HepG2 (cell line): ENCODE results near the gene ARHGEF9. TPM values are rescaled to one million over a fixed set of nuclear protein-coding genes. Genes with fewer than 3 reads are reported as not detected.

Experiments
- ATAC-seq: fragments of 200-7000 bp; cut with Tn5 transposase; 3 replicates; pipeline ENCODE4 v1.9.1; 2020; ENCODE audit warnings: mild to moderate bottlenecking, moderate library complexity
- BruUV-seq: library from RNA; stranded (reverse); fragments of 400-500 nt; replicated peaks from 2 replicates; lab custom pipeline; 2021; lab: Mats Ljungman, UMichigan
- CTCF ChIA-PET: fragments of 300-600 bp; formaldehyde crosslinking; extraction: SDS; loops from one replicate; lab custom pipeline; 2021; ENCODE audit warnings: low total read pairs, inconsistent platforms, low intra/inter-chr PET ratio; lab: Yijun Ruan, JAX
- POLR2A ChIA-PET: fragments of 350-600 bp; sonication (Branson Sonifier 250); formaldehyde crosslinking; loops from one replicate; lab custom pipeline; 2020; ENCODE audit warnings: antibody characterized with exemption, inconsistent platforms; lab: Yijun Ruan, JAX
- DNase-seq: peaks from one replicate; pipeline ENCODE4 v3.0.0-alpha.2; 2015; ENCODE audit warnings: low spot score
- FAIRE-seq: peaks from 3 replicates; lab custom pipeline; 2011; peaks lifted over from hg19 to GRCh38; lab: Jason Lieb, UNC
- H2AFZ ChIP-seq: one replicate; pipeline ENCODE4 v1.6.1; 2011; ENCODE audit warnings: low read length, inconsistent platforms
- H3K27ac ChIP-seq: fragments of 300-600 bp; 3 replicates; pipeline ENCODE4 v1.8.0; 2011; ENCODE audit warnings: mixed run types, mild to moderate bottlenecking, mixed read lengths, low read length, inconsistent platforms; ENCODE audit not compliant: insufficient read depth; ENCODE audit errors: extremely low read length
- H3K27me3 ChIP-seq, 2 experiments: fragments of 200-600 bp in 1 of 2; 2 replicates in 1 of 2; 3 replicates in 1 of 2; pipeline versions ENCODE4 v1.6.0 to v1.8.0; 2011; ENCODE audit warnings: low read length in 2 of 2, mild to moderate bottlenecking in 2 of 2, moderate library complexity in 2 of 2, inconsistent platforms in 1 of 2; ENCODE audit not compliant: insufficient read depth in 2 of 2, control insufficient read depth in 1 of 2
- H3K36me3 ChIP-seq, 2 experiments: fragments of 200-600 bp in 1 of 2; replicated peaks in 1 of 2; 2 replicates in 1 of 2; 3 replicates in 1 of 2; pipeline versions ENCODE4 v1.5.1 to v1.8.0; 2011; ENCODE audit warnings: low read length in 2 of 2, inconsistent platforms in 1 of 2; ENCODE audit not compliant: insufficient read depth in 2 of 2, control insufficient read depth in 1 of 2
- H3K4me1 ChIP-seq: 2 replicates; pipeline ENCODE4 v1.5.1; 2012; ENCODE audit warnings: low read length, inconsistent platforms; ENCODE audit not compliant: insufficient read depth
- H3K4me2 ChIP-seq: 2 replicates; pipeline ENCODE4 v1.6.0; 2011; ENCODE audit warnings: low read depth, low read length, inconsistent platforms
- H3K4me3 ChIP-seq, 3 experiments: fragments of 200-600 bp in 1 of 3; sonication (generic), shearing (Covaris generic) in 1 of 3; replicated peaks in 1 of 3; 2 replicates each; pipeline ENCODE4 v1.5.1; 2011 to 2016; ENCODE audit warnings: low read length in 3 of 3, inconsistent platforms in 2 of 3, low read depth in 2 of 3, mild to moderate bottlenecking in 2 of 3, control low read depth in 1 of 3, mixed read lengths in 1 of 3; ENCODE audit not compliant: insufficient read depth in 1 of 3
- H3K79me2 ChIP-seq: one replicate; pipeline ENCODE4 v1.6.1; 2011; ENCODE audit warnings: low read length, inconsistent platforms; ENCODE audit not compliant: insufficient read depth
- H3K9ac ChIP-seq: 2 replicates; pipeline ENCODE4 v1.6.0; 2011; ENCODE audit warnings: mild to moderate bottlenecking, low read depth, low read length, inconsistent platforms; ENCODE audit not compliant: insufficient read depth
- H3K9me3 ChIP-seq: 2 replicates; pipeline ENCODE4 v1.5.1; 2012; ENCODE audit warnings: mild to moderate bottlenecking, low read length
- H4K20me1 ChIP-seq: 2 replicates; pipeline ENCODE4 v1.6.0; 2011; ENCODE audit warnings: inconsistent platforms, mild to moderate bottlenecking, low read length, moderate library complexity; ENCODE audit not compliant: insufficient read depth
- FOXJ3 ChIP-seq: sonication (generic); formaldehyde crosslinking; IDR thresholded peaks from 2 replicates; pipeline ENCODE4 v1.4.0; 2020; ENCODE audit warnings: missing genetic modification reagents, mild to moderate bottlenecking, borderline replicate concordance
- HIVEP1 ChIP-seq: sonication (generic); formaldehyde crosslinking; IDR thresholded peaks from 2 replicates; pipeline ENCODE4 v1.4.0; 2020; ENCODE audit warnings: mild to moderate bottlenecking, missing genetic modification reagents
- KLF13 ChIP-seq: sonication (generic); formaldehyde crosslinking; IDR thresholded peaks from 2 replicates; pipeline ENCODE4 v1.4.0; 2020; ENCODE audit warnings: mild to moderate bottlenecking, missing genetic modification reagents
- MTF1 ChIP-seq: sonication (generic); formaldehyde crosslinking; IDR thresholded peaks from 2 replicates; pipeline ENCODE4 v1.5.0; 2020; ENCODE audit warnings: missing genetic modification reagents
- NFE2L1 ChIP-seq: sonication (generic); formaldehyde crosslinking; IDR thresholded peaks from 2 replicates; pipeline ENCODE4 v1.4.0; 2020; ENCODE audit warnings: missing genetic modification reagents, mild to moderate bottlenecking, borderline replicate concordance
- SMAD3 ChIP-seq: sonication (generic); formaldehyde crosslinking; IDR thresholded peaks from 2 replicates; pipeline ENCODE4 v1.4.0; 2020; ENCODE audit warnings: missing genetic modification reagents
- SNRNP70 ChIP-seq: fragments of 200-400 bp; formaldehyde crosslinking; IDR thresholded peaks from 2 replicates; pipeline ENCODE4 v1.6.1; 2017; ENCODE audit warnings: mild to moderate bottlenecking, low read depth, low read length, moderate library complexity
- SRSF9 ChIP-seq: fragments of 200-400 bp; formaldehyde crosslinking; IDR thresholded peaks from 2 replicates; pipeline ENCODE4 v1.6.1; 2018; ENCODE audit warnings: borderline replicate concordance, mild to moderate bottlenecking, low read depth, low read length; ENCODE audit not compliant: insufficient read depth, poor library complexity, severe bottlenecking
- TSC22D2 ChIP-seq: sonication (generic); formaldehyde crosslinking; IDR thresholded peaks from 2 replicates; pipeline ENCODE4 v1.5.1; 2020; ENCODE audit warnings: missing genetic modification reagents, mild to moderate bottlenecking, borderline replicate concordance
- ZNF234 ChIP-seq: sonication (generic); formaldehyde crosslinking; conservative IDR thresholded peaks from 2 replicates; pipeline ENCODE4 v1.5.1; 2020; ENCODE audit warnings: mild to moderate bottlenecking, missing genetic modification reagents
- ZNF251 ChIP-seq: sonication (generic); formaldehyde crosslinking; IDR thresholded peaks from 2 replicates; pipeline ENCODE4 v1.9.0; 2021; ENCODE audit warnings: mild to moderate bottlenecking, missing genetic modification reagents
- ZNF296 ChIP-seq: sonication (generic); formaldehyde crosslinking; conservative IDR thresholded peaks from 2 replicates; pipeline ENCODE4 v1.5.0; 2020; ENCODE audit warnings: mild to moderate bottlenecking, missing genetic modification reagents
- ZNF343 ChIP-seq: sonication (generic); formaldehyde crosslinking; IDR thresholded peaks from 2 replicates; pipeline ENCODE4 v1.4.0; 2020; ENCODE audit warnings: mild to moderate bottlenecking, missing genetic modification reagents
- ZNF484 ChIP-seq: sonication (generic); formaldehyde crosslinking; IDR thresholded peaks from 2 replicates; pipeline ENCODE4 v1.5.1; 2020; ENCODE audit warnings: mild to moderate bottlenecking, low read depth, missing genetic modification reagents, borderline replicate concordance
- ZNF569 ChIP-seq: sonication (generic); formaldehyde crosslinking; IDR thresholded peaks from 2 replicates; pipeline ENCODE4 v1.5.0; 2020; ENCODE audit warnings: mild to moderate bottlenecking, missing genetic modification reagents, moderate library complexity, borderline replicate concordance
- ZNF674 ChIP-seq: sonication (generic); formaldehyde crosslinking; IDR thresholded peaks from 2 replicates; pipeline ENCODE4 v1.5.0; 2020; ENCODE audit warnings: low read depth, mild to moderate bottlenecking, missing genetic modification reagents
- ZNF703 ChIP-seq: sonication (generic); formaldehyde crosslinking; IDR thresholded peaks from 2 replicates; pipeline ENCODE4 v1.5.1; 2020; ENCODE audit warnings: missing genetic modification reagents, mild to moderate bottlenecking, moderate library complexity, borderline replicate concordance
- in situ Hi-C: cut with HindIII; loops from 2 replicates; pipeline ENCODE4 v1.10.0; 2017; ENCODE audit warnings: low pct_unique_long_range_greater_than_20kb; ENCODE audit not compliant: extremely low pct_ligation_motif_present
- intact Hi-C: fragments of 100-400 bp; cut with micrococcal nuclease; formaldehyde crosslinking; loops from one replicate; pipeline ENCODE4 v1.10.0; 2022; ENCODE audit not compliant: unreplicated experiment
- polyA plus RNA-seq, 8 experiments: library from polyadenylated mRNA; depleted of rRNA in 3 of 8; stranded (reverse) in 7 of 8; unstranded in 1 of 8; fragments of >200 nt; fragmentation: Illumina TruSeq in 4 of 8; extraction: Trizol in 4 of 8; gene quantifications; 2 replicates each; pipeline versions ENCODE4 v1.2.1 to v1.2.3, GENCODE V29; 2011 to 2016; ENCODE audit warnings: low read depth in 4 of 8, missing spikeins in 1 of 8, mixed read lengths in 1 of 8; ENCODE audit not compliant: insufficient read depth in 1 of 8
- total RNA-seq, 5 experiments: library from RNA; depleted of rRNA; stranded (reverse); fragments of >200 nt; fragmentation: Illumina TruSeq; extraction: Trizol; gene quantifications; 2 replicates each; pipeline ENCODE4 v1.2.3, GENCODE V29; 2016; ENCODE audit warnings: low read depth in 1 of 5
- TF ChIP-seq, protein P1 (sequence below): sonication (generic); formaldehyde crosslinking; IDR thresholded peaks from 2 replicates; pipeline ENCODE4 v1.4.0; 2020; ENCODE audit warnings: missing genetic modification reagents
- TF ChIP-seq, protein P2 (sequence below): sonication (generic); formaldehyde crosslinking; IDR thresholded peaks from 2 replicates; pipeline ENCODE4 v1.4.0; 2020; ENCODE audit warnings: missing genetic modification reagents, borderline replicate concordance

Gene ARHGEF9
- total and polyA plus RNA-seq, 2 of the 13 experiments (the other 11 are each of a cell fraction or from before 2014, with no cell fraction given): 0.91 to 1.8 TPM

DNA sequence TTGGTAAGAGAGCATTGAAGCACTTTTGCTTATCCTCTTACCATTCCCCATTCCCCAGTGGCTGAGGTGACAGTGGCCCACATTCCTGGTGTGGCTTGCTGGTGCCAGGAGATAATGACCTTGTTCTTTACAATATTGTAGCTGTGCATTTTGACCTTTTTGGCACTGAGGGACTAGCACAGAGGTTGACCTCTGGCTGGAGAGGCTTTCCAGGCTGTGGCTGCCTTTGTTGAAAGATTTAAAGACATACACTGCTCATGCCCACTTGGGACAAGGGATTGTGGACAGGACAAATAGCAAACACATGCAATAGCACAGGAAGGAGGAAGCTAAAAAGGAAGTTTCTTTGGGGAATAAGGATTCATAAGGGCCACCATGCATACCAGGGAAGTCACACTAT is 65.4 kb downstream of the ARHGEF9 start:
- Histone ChIP-seq H4K20me1 (no peaks in the 10 kb centered on the region), H3K4me3 (no peak overlapping the region), H3K79me2 (no peaks in the 10 kb centered on the region), H3K27ac (no peak overlapping the region), H3K9me3 (no peaks in the 10 kb centered on the region), H2AFZ (no peak overlapping the region), H3K4me1 (no peaks in the 10 kb centered on the region), H3K27me3 (no peaks in the 10 kb centered on the region), H3K9ac (no peak overlapping the region), H3K4me2 (no peak overlapping the region), H3K36me3 (no peaks in the 10 kb centered on the region)
- intact Hi-C loops: no loop called here
- TF ChIP-seq ZNF234 (no peak), SNRNP70 (no peak), SRSF9 (no peak), KLF13 (CRISPR knock-in tag) (no peak), NFE2L1 (CRISPR knock-in tag) (no peak), ZNF703 (CRISPR knock-in tag) (no peak), ZNF343 (CRISPR knock-in tag) (no peak), ZNF674 (CRISPR knock-in tag) (no peak), ZNF569 (CRISPR knock-in tag) (no peak), ZNF296 (CRISPR knock-in tag) (no peak), TSC22D2 (CRISPR knock-in tag) (no peak), FOXJ3 (CRISPR knock-in tag) (no peak), MTF1 (CRISPR knock-in tag) (no peak), ZNF251 (CRISPR knock-in tag) (no peak), HIVEP1 (CRISPR knock-in tag) (no peak), ZNF484 (no peak), SMAD3 (CRISPR knock-in tag) (no peak)
- TF ChIP-seq, protein P1, sequence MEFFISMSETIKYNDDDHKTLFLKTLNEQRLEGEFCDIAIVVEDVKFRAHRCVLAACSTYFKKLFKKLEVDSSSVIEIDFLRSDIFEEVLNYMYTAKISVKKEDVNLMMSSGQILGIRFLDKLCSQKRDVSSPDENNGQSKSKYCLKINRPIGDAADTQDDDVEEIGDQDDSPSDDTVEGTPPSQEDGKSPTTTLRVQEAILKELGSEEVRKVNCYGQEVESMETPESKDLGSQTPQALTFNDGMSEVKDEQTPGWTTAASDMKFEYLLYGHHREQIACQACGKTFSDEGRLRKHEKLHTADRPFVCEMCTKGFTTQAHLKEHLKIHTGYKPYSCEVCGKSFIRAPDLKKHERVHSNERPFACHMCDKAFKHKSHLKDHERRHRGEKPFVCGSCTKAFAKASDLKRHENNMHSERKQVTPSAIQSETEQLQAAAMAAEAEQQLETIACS (CRISPR knock-in tag): no peak
- TF ChIP-seq, protein P2, sequence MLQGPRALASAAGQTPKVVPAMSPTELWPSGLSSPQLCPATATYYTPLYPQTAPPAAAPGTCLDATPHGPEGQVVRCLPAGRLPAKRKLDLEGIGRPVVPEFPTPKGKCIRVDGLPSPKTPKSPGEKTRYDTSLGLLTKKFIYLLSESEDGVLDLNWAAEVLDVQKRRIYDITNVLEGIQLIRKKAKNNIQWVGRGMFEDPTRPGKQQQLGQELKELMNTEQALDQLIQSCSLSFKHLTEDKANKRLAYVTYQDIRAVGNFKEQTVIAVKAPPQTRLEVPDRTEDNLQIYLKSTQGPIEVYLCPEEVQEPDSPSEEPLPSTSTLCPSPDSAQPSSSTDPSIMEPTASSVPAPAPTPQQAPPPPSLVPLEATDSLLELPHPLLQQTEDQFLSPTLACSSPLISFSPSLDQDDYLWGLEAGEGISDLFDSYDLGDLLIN (CRISPR knock-in tag): no peak
- no peak for DNase-seq
- POLR2A ChIA-PET: no interaction called here
- no TSS peak for BruUV-seq
- in situ Hi-C loops: no loop called here
- CTCF ChIA-PET: no interaction called here
- FAIRE-seq: no peak
- no peak for ATAC-seq
